ENCODE results near the gene MED27. TPM values are rescaled to one million over a fixed set of nuclear protein-coding genes. Genes with fewer than 3 reads are reported as not detected.

MED27 gene
- total RNA-seq, 1 donor from 2014 or later = 17.7 TPM

DNA sequence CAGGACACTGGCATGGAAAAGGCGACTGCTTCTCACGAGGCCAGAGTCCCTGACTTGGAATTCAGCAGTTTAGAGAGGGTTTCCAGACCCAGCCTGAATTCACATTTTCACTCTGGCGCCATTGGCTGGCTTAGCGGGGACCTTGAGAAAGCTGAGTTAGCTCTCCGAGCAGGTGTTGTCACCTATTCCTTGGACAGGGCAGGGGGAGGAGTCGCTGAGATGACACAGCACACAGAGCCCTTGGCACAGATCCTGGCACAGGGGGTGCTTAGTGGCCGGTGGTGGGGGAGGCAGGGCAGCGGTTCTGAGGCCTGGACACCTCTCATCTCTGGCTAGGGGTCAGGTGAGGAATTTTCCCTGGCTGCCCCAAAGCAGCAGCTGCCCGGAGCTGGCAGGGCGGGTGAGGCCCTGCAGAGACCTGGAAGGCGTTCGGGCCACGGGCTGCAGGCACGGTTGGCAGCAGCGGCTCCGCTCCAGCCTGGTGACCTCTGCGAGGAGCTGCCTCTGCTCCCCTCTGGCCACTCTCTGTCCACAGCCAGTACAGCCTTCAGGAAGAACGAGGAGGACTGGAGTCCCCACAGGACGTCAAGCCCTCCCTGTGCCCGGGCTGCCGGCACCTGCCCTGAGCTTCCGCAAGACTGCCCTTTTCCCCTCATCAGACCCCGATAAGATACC, 267.4 kb downstream of the MED27 start:
- Histone ChIP-seq H3K4me3 (no peak overlapping the region), H3K27ac (no peak overlapping the region), H3K4me1 (no peaks in the 10 kb centered on the region), H3K27me3 (no peaks in the 10 kb centered on the region), H3K9me3 (no peaks in the 10 kb centered on the region), H3K36me3 (no peaks in the 10 kb centered on the region)
- TF ChIP-seq POLR2A (IDR thresholded peaks at IDR 0.05) = no peak
- DNase-seq (ENCODE audit: extremely low spot score in 2 of 2) = no peak
- intact Hi-C loops (cut with DNase I) = no loop called here

GRCh38 chr9:131811405-131811804, 268.3 kb downstream of the MED27 start:
- no peaks in the 10 kb centered on the region for H3K9me3 ChIP-seq
- H3K27ac ChIP-seq = no peak overlapping the region
- H3K36me3 ChIP-seq = no peaks in the 10 kb centered on the region
- H3K4me1 ChIP-seq = no peaks in the 10 kb centered on the region
- intact Hi-C loops (cut with DNase I) = no loop called here
- no peak overlapping the region for H3K4me3 ChIP-seq
- TF ChIP-seq POLR2AphosphoS5 (IDR thresholded peaks at IDR 0.05; ENCODE audit: insufficient read depth in 1 of 2, low read depth in 1 of 2) = no peak
- TF ChIP-seq, protein P1, sequence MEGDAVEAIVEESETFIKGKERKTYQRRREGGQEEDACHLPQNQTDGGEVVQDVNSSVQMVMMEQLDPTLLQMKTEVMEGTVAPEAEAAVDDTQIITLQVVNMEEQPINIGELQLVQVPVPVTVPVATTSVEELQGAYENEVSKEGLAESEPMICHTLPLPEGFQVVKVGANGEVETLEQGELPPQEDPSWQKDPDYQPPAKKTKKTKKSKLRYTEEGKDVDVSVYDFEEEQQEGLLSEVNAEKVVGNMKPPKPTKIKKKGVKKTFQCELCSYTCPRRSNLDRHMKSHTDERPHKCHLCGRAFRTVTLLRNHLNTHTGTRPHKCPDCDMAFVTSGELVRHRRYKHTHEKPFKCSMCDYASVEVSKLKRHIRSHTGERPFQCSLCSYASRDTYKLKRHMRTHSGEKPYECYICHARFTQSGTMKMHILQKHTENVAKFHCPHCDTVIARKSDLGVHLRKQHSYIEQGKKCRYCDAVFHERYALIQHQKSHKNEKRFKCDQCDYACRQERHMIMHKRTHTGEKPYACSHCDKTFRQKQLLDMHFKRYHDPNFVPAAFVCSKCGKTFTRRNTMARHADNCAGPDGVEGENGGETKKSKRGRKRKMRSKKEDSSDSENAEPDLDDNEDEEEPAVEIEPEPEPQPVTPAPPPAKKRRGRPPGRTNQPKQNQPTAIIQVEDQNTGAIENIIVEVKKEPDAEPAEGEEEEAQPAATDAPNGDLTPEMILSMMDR (IDR thresholded peaks at IDR 0.05) = no peak
- no peak for TF ChIP-seq POLR2A (IDR thresholded peaks at IDR 0.05)
- DNase-seq (ENCODE audit: extremely low spot score in 2 of 2) = no peak
- H3K27me3 ChIP-seq = no peaks in the 10 kb centered on the region

DNA sequence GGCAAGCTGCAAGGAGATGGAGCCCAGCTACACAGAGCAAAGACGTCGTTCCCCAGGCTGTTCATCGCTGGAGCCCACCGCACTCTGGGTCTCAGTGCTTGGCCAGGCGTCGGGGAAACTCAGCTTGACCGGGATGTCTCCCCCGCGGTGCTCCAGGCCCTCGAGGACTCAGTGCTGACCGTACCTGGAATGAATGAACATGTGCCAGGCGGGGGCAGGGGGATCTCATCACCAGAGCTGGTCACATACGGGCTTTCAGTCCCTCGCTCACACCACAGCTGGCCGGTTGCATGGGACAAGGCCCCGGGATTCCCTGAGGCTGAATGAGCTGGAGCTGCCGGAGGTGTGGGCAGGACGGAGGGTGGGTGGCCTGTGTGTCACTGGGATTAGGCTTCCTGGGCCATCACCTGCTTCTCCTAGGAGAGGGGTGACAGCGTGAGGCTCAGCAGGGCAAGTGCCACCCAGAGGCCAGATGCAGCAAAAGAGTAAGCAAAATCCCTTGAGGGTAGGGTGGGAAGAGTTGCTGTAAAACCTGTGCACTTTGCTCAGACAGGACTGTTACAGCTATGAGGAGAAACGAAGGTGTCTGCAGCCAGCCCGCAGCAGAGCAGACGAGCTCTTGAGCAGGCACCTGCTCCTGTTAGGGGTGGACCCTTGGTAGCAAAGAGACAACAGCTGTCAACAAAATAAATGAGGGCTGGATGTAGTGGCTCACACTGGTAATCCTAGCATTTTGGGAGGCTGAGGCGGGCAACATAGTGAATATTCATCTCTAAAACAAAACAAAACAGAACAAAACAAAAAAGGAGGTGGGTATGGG, 269.1 kb downstream of the MED27 start:
- no peaks in the 10 kb centered on the region for H3K4me1 ChIP-seq
- no peaks in the 10 kb centered on the region for H3K9me3 ChIP-seq
- no peak overlapping the region for H3K27ac ChIP-seq
- no peak for DNase-seq (ENCODE audit: extremely low spot score in 2 of 2)
- no peak overlapping the region for H3K4me3 ChIP-seq
- intact Hi-C loops (cut with DNase I) = no loop called here
- no peak for TF ChIP-seq POLR2A (IDR thresholded peaks at IDR 0.05)
- TF ChIP-seq, protein P1 (IDR thresholded peaks at IDR 0.05) = no peak
- TF ChIP-seq POLR2AphosphoS5 (IDR thresholded peaks at IDR 0.05; ENCODE audit: insufficient read depth in 1 of 2, low read depth in 1 of 2) = no peak
- H3K36me3 ChIP-seq = no peaks in the 10 kb centered on the region
- no peaks in the 10 kb centered on the region for H3K27me3 ChIP-seq

Other genes with a start within 250 kb of the MED27 start
- gene NTNG2, start 82.2 kb upstream of the MED27 start, total RNA-seq = 0.98 TPM